Neural cell (in vitro differentiated cells): ENCODE data around the gene ATF7. TPM values are rescaled to one million over a fixed set of nuclear protein-coding genes. Genes with fewer than 3 reads are reported as not detected.

Experiments used
- H2AFZ ChIP-seq: fragments of 200-600, 300-800 bp; sonication (generic), shearing (Covaris generic); 2 replicates; pipeline ENCODE4 v1.6.0; 2014; ENCODE audit warnings: low read depth, mild to moderate bottlenecking, antibody characterized with exemption, low read length, moderate library complexity
- H3F3A ChIP-seq: fragments of 200-600 bp; shearing (Covaris generic); 2 replicates; pipeline ENCODE4 v1.6.1; 2016; ENCODE audit warnings: mild to moderate bottlenecking, moderate library complexity, mixed read lengths, antibody characterized with exemption, low read length; ENCODE audit not compliant: insufficient read depth, poor library complexity, severe bottlenecking
- H3K27ac ChIP-seq: fragments of 200-600, 300-800 bp; sonication (generic), shearing (Covaris generic); 2 replicates; pipeline ENCODE4 v1.5.1; 2014; ENCODE audit warnings: mild to moderate bottlenecking, low read length, moderate library complexity
- H3K27me3 ChIP-seq: fragments of 300-800, 200-600 bp; sonication (generic), shearing (Covaris generic); 2 replicates; pipeline ENCODE4 v1.6.0; 2014; ENCODE audit warnings: mild to moderate bottlenecking, low read depth, low read length, moderate library complexity; ENCODE audit not compliant: insufficient read depth
- H3K36me3 ChIP-seq: fragments of 300-800, 200-600 bp; sonication (generic), shearing (Covaris generic); 2 replicates; pipeline ENCODE4 v1.5.1; 2014; ENCODE audit warnings: mild to moderate bottlenecking, antibody characterized with exemption, low read length, moderate library complexity; ENCODE audit not compliant: insufficient read depth
- H3K4me2 ChIP-seq: fragments of 300-800, 200-600 bp; sonication (generic), shearing (Covaris generic); 2 replicates; pipeline ENCODE4 v1.6.0; 2014; ENCODE audit warnings: mild to moderate bottlenecking, low read length
- H3K4me3 ChIP-seq: fragments of 300-800, 200-600 bp; sonication (generic), shearing (Covaris generic); 2 replicates; pipeline ENCODE4 v1.5.1; 2014; ENCODE audit warnings: mild to moderate bottlenecking, low read length, moderate library complexity
- H3K79me2 ChIP-seq: fragments of 200-600 bp; shearing (Covaris generic); replicated peaks from 2 replicates; pipeline ENCODE4 v1.6.0; 2014; ENCODE audit warnings: mild to moderate bottlenecking, low read length, moderate library complexity; ENCODE audit not compliant: insufficient read depth
- H3K9ac ChIP-seq: fragments of 300-800, 200-600 bp; sonication (generic), shearing (Covaris generic); 2 replicates; pipeline ENCODE4 v1.6.1; 2016; ENCODE audit warnings: mild to moderate bottlenecking, low read length, mixed read lengths
- H3K9me2 ChIP-seq: fragments of 200-600 bp; shearing (Covaris generic); 2 replicates; pipeline ENCODE4 v1.6.1; 2016; ENCODE audit warnings: mild to moderate bottlenecking, low read length, mixed read lengths; ENCODE audit not compliant: insufficient read depth
- H3K9me3 ChIP-seq: fragments of 200-600, 300-800 bp; sonication (generic), shearing (Covaris generic); 2 replicates; pipeline ENCODE4 v1.6.1; 2016; ENCODE audit warnings: mild to moderate bottlenecking, mixed run types, low read length, moderate library complexity, mixed read lengths
- H4K20me1 ChIP-seq: fragments of 200-600 bp; shearing (Covaris generic); 2 replicates; pipeline ENCODE4 v1.6.1; 2016; ENCODE audit warnings: mild to moderate bottlenecking, mixed run types; ENCODE audit not compliant: insufficient read depth
- EP300 ChIP-seq: fragments of 450-650 bp; conservative IDR thresholded peaks from 2 replicates; pipeline ENCODE4 v1.6.1; 2014; ENCODE audit warnings: antibody characterized with exemption, mild to moderate bottlenecking, moderate library complexity; ENCODE audit not compliant: poor library complexity, severe bottlenecking
- EZH2 ChIP-seq: fragments of 200-600, 300-800 bp; shearing (Covaris generic), sonication (generic); IDR thresholded peaks from 2 replicates; pipeline ENCODE4 v1.6.1; 2014; ENCODE audit warnings: antibody characterized with exemption, low read length, borderline replicate concordance, mild to moderate bottlenecking; ENCODE audit not compliant: insufficient read depth, poor library complexity, severe bottlenecking
- MXI1 ChIP-seq: fragments of 450-650 bp; conservative IDR thresholded peaks from 2 replicates; pipeline ENCODE4 v1.6.1; 2014; ENCODE audit warnings: antibody characterized with exemption, mild to moderate bottlenecking; ENCODE audit not compliant: poor library complexity, severe bottlenecking
- POLR2AphosphoS5 ChIP-seq: IDR thresholded peaks from 2 replicates; pipeline ENCODE4 v1.6.1; 2012
- RAD21 ChIP-seq: fragments of 450-650 bp; conservative IDR thresholded peaks from 2 replicates; pipeline ENCODE4 v1.6.1; 2014; ENCODE audit warnings: antibody characterized with exemption, mild to moderate bottlenecking, moderate library complexity
- REST ChIP-seq: IDR thresholded peaks from 2 replicates; pipeline ENCODE4 v1.6.1; 2012; ENCODE audit warnings: borderline replicate concordance
- SMC3 ChIP-seq: fragments of 450-650 bp; conservative IDR thresholded peaks from 2 replicates; pipeline ENCODE4 v1.6.1; 2014; ENCODE audit warnings: antibody characterized with exemption, mild to moderate bottlenecking, moderate library complexity; ENCODE audit not compliant: poor library complexity
- TAF1 ChIP-seq: IDR thresholded peaks from 2 replicates; pipeline ENCODE4 v1.6.1; 2012; ENCODE audit warnings: low read depth
- polyA plus RNA-seq: library from polyadenylated mRNA; depleted of rRNA; stranded (reverse); fragments of >200 nt; gene quantifications from 2 replicates; pipeline ENCODE4 v1.2.3, GENCODE V29; 2014
- TF ChIP-seq, protein P1 (sequence below): fragments of 450-650 bp; IDR thresholded peaks from 2 replicates; pipeline ENCODE4 v1.5.1; 2014; ENCODE audit warnings: antibody characterized with exemption, mild to moderate bottlenecking, moderate library complexity; ENCODE audit not compliant: poor library complexity, severe bottlenecking

Gene ATF7
- polyA plus RNA-seq, 1 donor from 2014 or later = 6.3 TPM

- H3K9me2 ChIP-seq = no peaks in the 10 kb centered on the region
- no peak overlapping the region for H3K9ac ChIP-seq
- no peak overlapping the region for H2AFZ ChIP-seq
- H3K27me3 ChIP-seq = no peaks in the 10 kb centered on the region
- no peak overlapping the region for H3K4me2 ChIP-seq
- no peaks in the 10 kb centered on the region for H3F3A ChIP-seq
- no peak for TF ChIP-seq SMC3
- TF ChIP-seq EP300 = no peak
- TF ChIP-seq EZH2 = no peak
- TF ChIP-seq REST = no peak
- TF ChIP-seq POLR2AphosphoS5 = no peak
- no peak for TF ChIP-seq MXI1
- no peak for TF ChIP-seq TAF1
- TF ChIP-seq RAD21 = no peak
- TF ChIP-seq, protein P1, sequence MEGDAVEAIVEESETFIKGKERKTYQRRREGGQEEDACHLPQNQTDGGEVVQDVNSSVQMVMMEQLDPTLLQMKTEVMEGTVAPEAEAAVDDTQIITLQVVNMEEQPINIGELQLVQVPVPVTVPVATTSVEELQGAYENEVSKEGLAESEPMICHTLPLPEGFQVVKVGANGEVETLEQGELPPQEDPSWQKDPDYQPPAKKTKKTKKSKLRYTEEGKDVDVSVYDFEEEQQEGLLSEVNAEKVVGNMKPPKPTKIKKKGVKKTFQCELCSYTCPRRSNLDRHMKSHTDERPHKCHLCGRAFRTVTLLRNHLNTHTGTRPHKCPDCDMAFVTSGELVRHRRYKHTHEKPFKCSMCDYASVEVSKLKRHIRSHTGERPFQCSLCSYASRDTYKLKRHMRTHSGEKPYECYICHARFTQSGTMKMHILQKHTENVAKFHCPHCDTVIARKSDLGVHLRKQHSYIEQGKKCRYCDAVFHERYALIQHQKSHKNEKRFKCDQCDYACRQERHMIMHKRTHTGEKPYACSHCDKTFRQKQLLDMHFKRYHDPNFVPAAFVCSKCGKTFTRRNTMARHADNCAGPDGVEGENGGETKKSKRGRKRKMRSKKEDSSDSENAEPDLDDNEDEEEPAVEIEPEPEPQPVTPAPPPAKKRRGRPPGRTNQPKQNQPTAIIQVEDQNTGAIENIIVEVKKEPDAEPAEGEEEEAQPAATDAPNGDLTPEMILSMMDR = no peak
- H3K4me3 ChIP-seq = no peak overlapping the region
- no peaks in the 10 kb centered on the region for H3K9me3 ChIP-seq
- no peaks in the 10 kb centered on the region for H4K20me1 ChIP-seq
- H3K79me2 ChIP-seq = no peaks in the 10 kb centered on the region
- H3K27ac ChIP-seq = no peak overlapping the region
- no peaks in the 10 kb centered on the region for H3K36me3 ChIP-seq
These were observed 110.9 kb downstream of the ATF7 start for GRCh38 chr12:53515291-53515680.

- no peak overlapping the region for H3K4me3 ChIP-seq
- TF ChIP-seq, protein P1 = no peak
- TF ChIP-seq EP300 = no peak
- H3K36me3 ChIP-seq = no peaks in the 10 kb centered on the region
- no peaks in the 10 kb centered on the region for H3K27me3 ChIP-seq
- H3K9me2 ChIP-seq = no peaks in the 10 kb centered on the region
- H2AFZ ChIP-seq = no peak overlapping the region
- H3K79me2 ChIP-seq = no peaks in the 10 kb centered on the region
- no peaks in the 10 kb centered on the region for H3K9me3 ChIP-seq
- no peaks in the 10 kb centered on the region for H4K20me1 ChIP-seq
- no peak overlapping the region for H3K4me2 ChIP-seq
- H3F3A ChIP-seq = no peaks in the 10 kb centered on the region
- H3K9ac ChIP-seq = no peak overlapping the region
- no peak overlapping the region for H3K27ac ChIP-seq
These were observed 111.4 kb downstream of the ATF7 start for GRCh38 chr12:53514628-53515290.
